GM12872 (cell line): Measurements from ENCODE around the gene STX2.

Experiments
- CTCF ChIP-seq: IDR thresholded peaks from 3 replicates; pipeline ENCODE4 v1.5.1; 2011; ENCODE audit warnings: low read depth, mild to moderate bottlenecking, low read length, moderate library complexity; ENCODE audit not compliant: insufficient read depth

STX2 gene

GRCh38 chr12:130847112-130847511 lies 8.1 kb upstream of the STX2 start:
- no peak for TF ChIP-seq CTCF

- no peak for TF ChIP-seq CTCF
Measured at GRCh38 chr12:130846369-130846768, 7.3 kb upstream of the STX2 start.

GRCh38 chr12:130839770-130840404 lies 837 bp upstream of the STX2 start:
- no peak for TF ChIP-seq CTCF

GRCh38 chr12:130838284-130838950 lies 633 bp downstream of the STX2 start:
- TF ChIP-seq CTCF = no peak

GRCh38 chr12:130835436-130835835 lies 3.6 kb downstream of the STX2 start:
- TF ChIP-seq CTCF = no peak

- TF ChIP-seq CTCF = no peak
Measured at GRCh38 chr12:130835011-130835410, 4.0 kb downstream of the STX2 start.

- no peak for TF ChIP-seq CTCF
Measured at GRCh38 chr12:130832561-130833209, 6.4 kb downstream of the STX2 start.
